Neural crest cell (in vitro differentiated cells): Measurements from ENCODE around the gene SHANK1. TPM values are rescaled to one million over a fixed set of nuclear protein-coding genes. Genes with fewer than 3 reads are reported as not detected.
A peak's percentile ranks its signal among the peaks of the same experiment; 100 is the strongest.

Experiments
- DNase-seq: peaks from one replicate; pipeline ENCODE4 v3.0.0; 2021; ENCODE audit warnings: low read depth, mixed read lengths, low spot score
- H3K27ac Mint-ChIP-seq: one replicate; pipeline ENCODE4 v1.8.0; 2021; ENCODE audit warnings: mild to moderate bottlenecking, mixed read lengths; ENCODE audit not compliant: unreplicated experiment
- H3K27me3 Mint-ChIP-seq: 2 replicates; pipeline ENCODE4 v1.8.0; 2021; ENCODE audit warnings: low read depth, mild to moderate bottlenecking, mixed read lengths
- H3K36me3 Mint-ChIP-seq: 2 replicates; pipeline ENCODE4 v1.8.0; 2021; ENCODE audit warnings: low read depth, mild to moderate bottlenecking, mixed read lengths
- H3K4me1 Mint-ChIP-seq: 2 replicates; pipeline ENCODE4 v1.8.0; 2021; ENCODE audit warnings: mixed read lengths
- H3K4me3 Mint-ChIP-seq: one replicate; pipeline ENCODE4 v1.8.0; 2021; ENCODE audit warnings: mild to moderate bottlenecking, mixed read lengths
- H3K9me3 Mint-ChIP-seq: 2 replicates; pipeline ENCODE4 v1.8.0; 2021; ENCODE audit warnings: mixed read lengths
- CTCF ChIP-seq: fragments of 200-600 bp; sonication (generic); conservative IDR thresholded peaks from 2 replicates; pipeline ENCODE4 v1.5.0; 2021; ENCODE audit warnings: antibody characterized with exemption, mild to moderate bottlenecking
- total RNA-seq: library from RNA; stranded (reverse); gene quantifications from 2 replicates; pipeline ENCODE4 v1.2.1, GENCODE V29; 2021

Gene SHANK1
- total RNA-seq, 1 donor from 2014 or later = 6.8 TPM

GRCh38 chr19:50697414-50698124 lies 22.0 kb downstream of the SHANK1 start:
- H3K4me3 Mint-ChIP-seq = no peak overlapping the region
- H3K9me3 Mint-ChIP-seq = no peaks in the 10 kb centered on the region
- no peaks in the 10 kb centered on the region for H3K36me3 Mint-ChIP-seq
- no peak for TF ChIP-seq CTCF
- no peaks in the 10 kb centered on the region for H3K4me1 Mint-ChIP-seq
- DNase-seq = no peak
- H3K27me3 Mint-ChIP-seq = peaks cover 85% of the 10 kb centered on the region
- H3K27ac Mint-ChIP-seq = no peak overlapping the region

GRCh38 chr19:50696094-50696483 lies 23.5 kb downstream of the SHANK1 start:
- no peak for DNase-seq
- H3K27me3 Mint-ChIP-seq = peaks cover 90% of the 10 kb centered on the region
- H3K4me3 Mint-ChIP-seq = no peak overlapping the region
- no peak for TF ChIP-seq CTCF
- H3K27ac Mint-ChIP-seq = no peak overlapping the region
- no peaks in the 10 kb centered on the region for H3K9me3 Mint-ChIP-seq
- H3K36me3 Mint-ChIP-seq = no peaks in the 10 kb centered on the region
- no peaks in the 10 kb centered on the region for H3K4me1 Mint-ChIP-seq

GRCh38 chr19:50695251-50696093 lies 24.1 kb downstream of the SHANK1 start:
- peak; percentile 64 for DNase-seq

GRCh38 chr19:50694815-50695145 lies 24.8 kb downstream of the SHANK1 start:
- Mint-ChIP-seq H3K27me3 (peaks cover 92% of the 10 kb centered on the region), H3K4me3 (no peak overlapping the region), H3K36me3 (no peaks in the 10 kb centered on the region), H3K27ac (no peak overlapping the region), H3K4me1 (no peaks in the 10 kb centered on the region), H3K9me3 (no peaks in the 10 kb centered on the region)
- no peak for DNase-seq
- no peak for TF ChIP-seq CTCF

More at GRCh38 chr19:50695251-50696093, 24.1 kb downstream of the SHANK1 start:
- H3K27me3 Mint-ChIP-seq = peaks cover 91% of the 10 kb centered on the region
- no peak overlapping the region for H3K27ac Mint-ChIP-seq
- peak overlapping the region; percentile 4 for H3K4me3 Mint-ChIP-seq
- H3K36me3 Mint-ChIP-seq = no peaks in the 10 kb centered on the region
- H3K4me1 Mint-ChIP-seq = no peaks in the 10 kb centered on the region
- no peaks in the 10 kb centered on the region for H3K9me3 Mint-ChIP-seq
- TF ChIP-seq CTCF = no peak

GRCh38 chr19:50693064-50693975 lies 26.3 kb downstream of the SHANK1 start:
- DNase-seq = no peak
- Mint-ChIP-seq H3K27me3 (peaks cover 91% of the 10 kb centered on the region), H3K27ac (no peak overlapping the region), H3K36me3 (no peaks in the 10 kb centered on the region), H3K4me1 (no peaks in the 10 kb centered on the region), H3K9me3 (no peaks in the 10 kb centered on the region), H3K4me3 (no peak overlapping the region)
- TF ChIP-seq CTCF = no peak
